Heart left ventricle (tissue), 13 donors: ENCODE data around the gene HOPX.

Source experiments
- POLR2A ChIP-seq, 2 donors: fragments of 450-650 bp; IDR thresholded peaks; one replicate each; pipeline ENCODE4 v1.6.1; 2017; ENCODE audit warnings: antibody characterized with exemption in 2 of 2, mild to moderate bottlenecking in 2 of 2, moderate library complexity in 2 of 2
- TF ChIP-seq, protein P1 (sequence below), 12 donors: fragments of 200-600 bp; sonication (generic) in 4 of 12; IDR thresholded peaks; one replicate each; pipeline versions ENCODE4 v1.5.0 to v1.8.0; 2018 to 2022; ENCODE audit warnings: antibody characterized with exemption in 12 of 12, mild to moderate bottlenecking in 5 of 12
- donor health status: ischemic (EF 13 %, LVEDD 7.1; RV severe dilation, severe dysfunction).
- donor health status: DM: no; HTN: yes; CAD: no.
- donor health status: DM: no; HTN: no; CAD: no.
- donor health status: ischemic (EF 25% LVEDD 6.9; RV normal size, moderate dysfunction).
- donor health status: ischemic (EF 25% LVEDD 5.7; RV mildly dilated, moderate dysfunction).
- donor health status: ischemic (EF 35%, LVEDD 5.7; RV mildly dilated, moderate dysfunction).
- donor health status: nonischemic (EF 11% LVEDD 7.7; RV severe dilation, severe dysfunction).
- donor health status: DM: yes; HTN: yes; CAD: no.
- donor health status: PGD.
- donor health status: ischemic (EF 29% LVEDD 5.4; RV normal size, mild dysfunction).
- donor health status: nonischemic (EF 23%, LVEDD 6.1; RV moderate dilation, normal function).

DNA sequence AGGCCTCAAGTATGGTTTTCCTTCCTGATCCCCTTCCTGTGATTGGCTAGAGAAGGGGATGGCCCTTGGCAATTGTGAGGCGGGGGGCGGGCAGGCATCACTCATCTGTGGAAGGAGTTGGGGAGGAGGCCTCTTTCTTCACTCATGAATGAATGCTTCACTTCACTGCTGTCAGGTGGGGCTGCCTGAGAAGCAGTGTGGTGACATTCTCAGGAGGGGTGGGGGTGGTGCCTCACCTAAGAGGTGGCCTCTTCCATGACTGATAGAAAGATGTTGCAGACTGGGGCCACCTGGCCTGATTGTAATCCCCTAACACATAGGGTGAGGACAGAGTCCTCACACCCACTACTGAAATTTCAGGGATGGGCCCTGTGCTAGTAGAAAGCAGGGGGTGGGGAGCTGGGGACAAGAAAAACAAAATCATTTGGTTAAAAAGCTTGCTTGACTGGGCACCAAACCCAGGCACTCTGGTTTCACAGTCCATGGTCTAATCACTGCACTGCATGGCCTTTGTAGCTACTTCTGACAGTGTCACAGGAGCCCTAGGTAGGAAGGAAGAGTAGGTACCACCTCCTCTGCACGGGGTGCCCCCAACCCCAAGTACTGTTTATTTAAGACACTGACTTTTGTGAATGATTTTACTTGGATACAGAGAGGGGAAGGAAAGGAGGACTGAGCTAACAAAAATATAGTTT is 5.6 kb upstream of the HOPX start:
- TF ChIP-seq, protein P1, sequence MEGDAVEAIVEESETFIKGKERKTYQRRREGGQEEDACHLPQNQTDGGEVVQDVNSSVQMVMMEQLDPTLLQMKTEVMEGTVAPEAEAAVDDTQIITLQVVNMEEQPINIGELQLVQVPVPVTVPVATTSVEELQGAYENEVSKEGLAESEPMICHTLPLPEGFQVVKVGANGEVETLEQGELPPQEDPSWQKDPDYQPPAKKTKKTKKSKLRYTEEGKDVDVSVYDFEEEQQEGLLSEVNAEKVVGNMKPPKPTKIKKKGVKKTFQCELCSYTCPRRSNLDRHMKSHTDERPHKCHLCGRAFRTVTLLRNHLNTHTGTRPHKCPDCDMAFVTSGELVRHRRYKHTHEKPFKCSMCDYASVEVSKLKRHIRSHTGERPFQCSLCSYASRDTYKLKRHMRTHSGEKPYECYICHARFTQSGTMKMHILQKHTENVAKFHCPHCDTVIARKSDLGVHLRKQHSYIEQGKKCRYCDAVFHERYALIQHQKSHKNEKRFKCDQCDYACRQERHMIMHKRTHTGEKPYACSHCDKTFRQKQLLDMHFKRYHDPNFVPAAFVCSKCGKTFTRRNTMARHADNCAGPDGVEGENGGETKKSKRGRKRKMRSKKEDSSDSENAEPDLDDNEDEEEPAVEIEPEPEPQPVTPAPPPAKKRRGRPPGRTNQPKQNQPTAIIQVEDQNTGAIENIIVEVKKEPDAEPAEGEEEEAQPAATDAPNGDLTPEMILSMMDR (IDR thresholded peaks at IDR 0.05) = no peak
- no peak for TF ChIP-seq POLR2A (IDR thresholded peaks at IDR 0.05)
